Gastrocnemius medialis (tissue), 4 donors: ENCODE measurements around the gene WWOX. TPM values are rescaled to one million over a fixed set of nuclear protein-coding genes. Genes with fewer than 3 reads are reported as not detected.

ENCODE experiments used
- ATAC-seq, 2 donors: fragments of 150-250 bp; one replicate each; pipeline ENCODE4 v1.9.1; 2016
- DNase-seq, 2 donors: peaks; one replicate each; pipeline ENCODE4 v3.0.0-alpha.2; 2019
- H3K27ac ChIP-seq, 4 donors: fragments of 200-600 bp; sonication (generic); 1 replicate in 1 of 4; 2 replicates in 3 of 4; pipeline ENCODE4 v1.5.1; 2016 to 2018; ENCODE audit warnings: mild to moderate bottlenecking in 2 of 4, moderate library complexity in 1 of 4
- H3K27me3 ChIP-seq, 3 donors: fragments of 200-600 bp; sonication (generic) in 2 of 3; 1 replicate in 1 of 3; 2 replicates in 2 of 3; pipeline versions ENCODE4 v1.5.1 to v1.6.0; 2016 to 2019; ENCODE audit warnings: mild to moderate bottlenecking in 1 of 3, moderate library complexity in 1 of 3
- H3K36me3 ChIP-seq, 2 donors: fragments of 200-600 bp; sonication (generic) in 1 of 2; one replicate each; pipeline ENCODE4 v1.5.1; 2017 to 2018
- H3K4me1 ChIP-seq, 2 donors: fragments of 200-600 bp; sonication (generic) in 1 of 2; one replicate each; pipeline ENCODE4 v1.5.1; 2016 to 2017; ENCODE audit warnings: mild to moderate bottlenecking in 2 of 2
- H3K4me3 ChIP-seq, 4 donors: fragments of 200-600 bp; sonication (generic) in 3 of 4; 1 replicate in 1 of 4; 2 replicates in 3 of 4; pipeline ENCODE4 v1.5.1; 2016 to 2019; ENCODE audit warnings: mild to moderate bottlenecking in 2 of 4
- H3K9me3 ChIP-seq, 3 donors: fragments of 200-600 bp; sonication (generic) in 2 of 3; 1 replicate in 1 of 3; 2 replicates in 2 of 3; pipeline ENCODE4 v1.5.1; 2016 to 2019
- CTCF ChIP-seq, 5 experiments: fragments of 450-650 bp in 3 of 5; fragments of 200-600 bp in 2 of 5; sonication (generic) in 2 of 5; IDR thresholded peaks in 4 of 5; conservative IDR thresholded peaks in 1 of 5; 1 replicate in 4 of 5; 2 replicates in 1 of 5; pipeline ENCODE4 v1.5.1; 2016 to 2019; ENCODE audit warnings: antibody characterized with exemption in 5 of 5, mild to moderate bottlenecking in 3 of 5, moderate library complexity in 3 of 5
- POLR2A ChIP-seq, 2 donors: fragments of 450-650 bp; IDR thresholded peaks; one replicate each; pipeline ENCODE4 v1.6.1; 2017; ENCODE audit warnings: antibody characterized with exemption in 2 of 2, mild to moderate bottlenecking in 2 of 2, moderate library complexity in 2 of 2
- in situ Hi-C, 4 donors: fragments of 200-750 bp; cut with MboI; loops; one replicate each; pipeline versions ENCODE4 v1.15.0 to v1.8.0; 2017; ENCODE audit warnings: low sequenced_read_pairs in 4 of 4
- intact Hi-C: fragments of 100-400 bp; cut with DNase I; formaldehyde crosslinking; loops from one replicate; pipeline ENCODE4 v1.15.1; 2023; ENCODE audit warnings: low total_unique reads
- total RNA-seq, 4 donors: library from RNA; depleted of rRNA; stranded (reverse); fragments of >200 nt; gene quantifications; one replicate each; pipeline versions ENCODE4 v1.1.0 to v1.2.3, GENCODE V29; 2016

The WWOX gene
- total RNA-seq, 4 donors from 2014 or later, result 3.3 to 13.0 (median 6.0) TPM

- in situ Hi-C loops (no loop called here), intact Hi-C loops (no loop called here)
- no peak for TF ChIP-seq POLR2A (IDR thresholded peaks at IDR 0.05)
- TF ChIP-seq CTCF (IDR thresholded peaks at IDR 0.05 in 4 of 5, conservative IDR thresholded peaks at IDR 0.05 in 1 of 5), result no peak
- no peaks in the 10 kb centered on the region for H3K36me3 ChIP-seq
- no peak overlapping the region for H3K27ac ChIP-seq
- DNase-seq (no peak), ATAC-seq (no peak)
- H3K4me3 ChIP-seq, result no peak overlapping the region
- H3K4me1 ChIP-seq, result no peaks in the 10 kb centered on the region
- no peaks in the 10 kb centered on the region for H3K9me3 ChIP-seq
- H3K27me3 ChIP-seq, result no peaks in the 10 kb centered on the region
Measured at GRCh38 chr16:79188115-79188738, 1088.8 kb downstream of the WWOX start.

GRCh38 chr16:79188739-79189122 is 1089.3 kb downstream of the WWOX start:
- Histone ChIP-seq H3K27ac (no peak overlapping the region), H3K4me3 (no peak overlapping the region), H3K36me3 (no peaks in the 10 kb centered on the region), H3K27me3 (no peaks in the 10 kb centered on the region), H3K4me1 (no peaks in the 10 kb centered on the region), H3K9me3 (no peaks in the 10 kb centered on the region)
- in situ Hi-C loops, result no loop called here
- TF ChIP-seq POLR2A (IDR thresholded peaks at IDR 0.05), result no peak
- intact Hi-C loops, result no loop called here
- DNase-seq (no peak), ATAC-seq (no peak)

- no peaks in the 10 kb centered on the region for H3K36me3 ChIP-seq
- intact Hi-C loops, result no loop called here
- in situ Hi-C loops, result no loop called here
Measured at GRCh38 chr16:79190542-79190941, 1091.1 kb downstream of the WWOX start.

GRCh38 chr16:79191933-79192332 is 1092.5 kb downstream of the WWOX start:
- ATAC-seq (no peak), DNase-seq (no peak)
- intact Hi-C loops (no loop called here), in situ Hi-C loops (no loop called here)
- Histone ChIP-seq H3K4me1 (no peaks in the 10 kb centered on the region), H3K4me3 (no peak overlapping the region), H3K36me3 (no peaks in the 10 kb centered on the region), H3K27me3 (no peaks in the 10 kb centered on the region), H3K9me3 (no peaks in the 10 kb centered on the region), H3K27ac (no peak overlapping the region)
- TF ChIP-seq POLR2A (IDR thresholded peaks at IDR 0.05) (no peak), CTCF (IDR thresholded peaks at IDR 0.05 in 4 of 5, conservative IDR thresholded peaks at IDR 0.05 in 1 of 5) (no peak)

More at GRCh38 chr16:79190542-79190941, 1091.1 kb downstream of the WWOX start:
- TF ChIP-seq POLR2A (IDR thresholded peaks at IDR 0.05) (no peak), CTCF (IDR thresholded peaks at IDR 0.05 in 4 of 5, conservative IDR thresholded peaks at IDR 0.05 in 1 of 5) (no peak)
- Histone ChIP-seq H3K27me3 (no peaks in the 10 kb centered on the region), H3K27ac (no peak overlapping the region), H3K9me3 (no peaks in the 10 kb centered on the region), H3K4me1 (no peaks in the 10 kb centered on the region), H3K4me3 (no peak overlapping the region)
- DNase-seq, result no peak
- ATAC-seq, result no peak

- no peak for DNase-seq
Measured at GRCh38 chr16:79192904-79193303, 1093.5 kb downstream of the WWOX start.

More at GRCh38 chr16:79192904-79193303, 1093.5 kb downstream of the WWOX start:
- in situ Hi-C loops, result no loop called here
- no peak for ATAC-seq
- no peak overlapping the region for H3K4me3 ChIP-seq
- no peaks in the 10 kb centered on the region for H3K4me1 ChIP-seq
- H3K9me3 ChIP-seq, result no peaks in the 10 kb centered on the region
- TF ChIP-seq POLR2A (IDR thresholded peaks at IDR 0.05) (no peak), CTCF (IDR thresholded peaks at IDR 0.05 in 4 of 5, conservative IDR thresholded peaks at IDR 0.05 in 1 of 5) (no peak)
- intact Hi-C loops, result no loop called here
- H3K36me3 ChIP-seq, result no peaks in the 10 kb centered on the region
- H3K27ac ChIP-seq, result no peak overlapping the region
- no peaks in the 10 kb centered on the region for H3K27me3 ChIP-seq
